ENCODE results near the gene RHOD. TPM values are rescaled to one million over a fixed set of nuclear protein-coding genes. Genes with fewer than 3 reads are reported as not detected.

RHOD gene
- total RNA-seq, 1 donor from 2014 or later, result 24.5 TPM

GRCh38 chr11:67032830-67033551 lies 23.7 kb upstream of the RHOD start:
- peak; percentile 47 for DNase-seq

- no peak for DNase-seq
Observed at GRCh38 chr11:67033661-67034166, 22.9 kb upstream of the RHOD start.

- no peak for DNase-seq
Observed at GRCh38 chr11:67034350-67034749, 22.3 kb upstream of the RHOD start.

GRCh38 chr11:67040147-67040546 lies 16.5 kb upstream of the RHOD start:
- no peak for DNase-seq

- no peak for DNase-seq
Observed at GRCh38 chr11:67041602-67042001, 15.0 kb upstream of the RHOD start.

- no peak for DNase-seq
Observed at GRCh38 chr11:67043572-67044349, 12.9 kb upstream of the RHOD start.

- DNase-seq, result no peak
Observed at GRCh38 chr11:67044496-67044895, 12.2 kb upstream of the RHOD start.

- peak; percentile 57 for DNase-seq
Observed at GRCh38 chr11:67045314-67045713, 11.3 kb upstream of the RHOD start.

GRCh38 chr11:67048515-67049130 lies 8.0 kb upstream of the RHOD start:
- DNase-seq, result no peak

- DNase-seq, result no peak
Observed at GRCh38 chr11:67050139-67050538, 6.5 kb upstream of the RHOD start.

- no peak for DNase-seq
Observed at GRCh38 chr11:67051180-67051893, 5.3 kb upstream of the RHOD start.

GRCh38 chr11:67051945-67052488 lies 4.6 kb upstream of the RHOD start:
- no peak for DNase-seq

GRCh38 chr11:67052891-67053290 lies 3.8 kb upstream of the RHOD start:
- DNase-seq, result no peak

GRCh38 chr11:67053896-67054329 lies 2.7 kb upstream of the RHOD start:
- DNase-seq, result peak; percentile 71

GRCh38 chr11:67054346-67054835 lies 2.3 kb upstream of the RHOD start:
- peak; percentile 20 for DNase-seq

- DNase-seq, result peak; percentile 53
Observed at GRCh38 chr11:67054836-67055523, 1.7 kb upstream of the RHOD start.

GRCh38 chr11:67055812-67056211 lies 835 bp upstream of the RHOD start:
- peak; percentile 21 for DNase-seq

GRCh38 chr11:67057205-67057672 lies 592 bp downstream of the RHOD start:
- DNase-seq, result peak; percentile 20

GRCh38 chr11:67058506-67058905 lies 1.9 kb downstream of the RHOD start:
- no peak for DNase-seq

GRCh38 chr11:67059671-67060070 lies 3.0 kb downstream of the RHOD start:
- no peak for DNase-seq

GRCh38 chr11:67060111-67060522 lies 3.5 kb downstream of the RHOD start:
- peak; percentile 21 for DNase-seq
